ENCODE results near the gene FAHD2B.

The FAHD2B gene

DNA sequence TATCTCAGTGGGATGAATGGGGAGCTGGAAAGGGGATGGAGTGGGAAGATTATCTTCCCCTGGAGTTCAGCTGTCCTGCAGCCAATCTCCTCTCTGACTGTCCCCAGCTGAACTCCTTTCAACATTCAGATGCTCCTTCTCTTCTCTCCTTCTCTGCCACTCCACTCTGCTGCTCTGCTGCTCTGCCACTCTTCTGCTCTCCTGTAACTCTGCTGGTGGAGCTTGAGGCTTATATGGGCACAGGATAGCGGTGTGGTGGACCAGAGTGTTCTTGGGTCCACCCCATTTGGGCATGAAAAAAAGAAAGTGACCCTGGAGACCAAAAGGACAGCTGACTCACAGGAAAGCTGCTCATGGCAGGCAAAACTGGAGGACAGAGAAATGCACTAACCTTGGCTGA lies 26.6 kb downstream of the FAHD2B start:
- H3K27ac ChIP-seq (ENCODE audit: extremely low read depth, low read depth, low read length) = no peak overlapping the region
- H3K4me3 ChIP-seq (ENCODE audit: low read depth, low read length) = no peak overlapping the region
- TF ChIP-seq, protein P1, sequence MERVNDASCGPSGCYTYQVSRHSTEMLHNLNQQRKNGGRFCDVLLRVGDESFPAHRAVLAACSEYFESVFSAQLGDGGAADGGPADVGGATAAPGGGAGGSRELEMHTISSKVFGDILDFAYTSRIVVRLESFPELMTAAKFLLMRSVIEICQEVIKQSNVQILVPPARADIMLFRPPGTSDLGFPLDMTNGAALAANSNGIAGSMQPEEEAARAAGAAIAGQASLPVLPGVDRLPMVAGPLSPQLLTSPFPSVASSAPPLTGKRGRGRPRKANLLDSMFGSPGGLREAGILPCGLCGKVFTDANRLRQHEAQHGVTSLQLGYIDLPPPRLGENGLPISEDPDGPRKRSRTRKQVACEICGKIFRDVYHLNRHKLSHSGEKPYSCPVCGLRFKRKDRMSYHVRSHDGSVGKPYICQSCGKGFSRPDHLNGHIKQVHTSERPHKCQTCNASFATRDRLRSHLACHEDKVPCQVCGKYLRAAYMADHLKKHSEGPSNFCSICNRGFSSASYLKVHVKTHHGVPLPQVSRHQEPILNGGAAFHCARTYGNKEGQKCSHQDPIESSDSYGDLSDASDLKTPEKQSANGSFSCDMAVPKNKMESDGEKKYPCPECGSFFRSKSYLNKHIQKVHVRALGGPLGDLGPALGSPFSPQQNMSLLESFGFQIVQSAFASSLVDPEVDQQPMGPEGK (tag by site-specific recombination; IDR thresholded peaks at IDR 0.05) = no peak
- no peak for TF ChIP-seq ZNF239 (tag by site-specific recombination; IDR thresholded peaks at IDR 0.05)
- TF ChIP-seq YY2 (tag by site-specific recombination; IDR thresholded peaks at IDR 0.05) = no peak
- no peak for TF ChIP-seq ZNF76 (tag by site-specific recombination; IDR thresholded peaks at IDR 0.05; ENCODE audit: borderline replicate concordance, low read depth)
- TF ChIP-seq ZNF776 (tag by site-specific recombination; IDR thresholded peaks at IDR 0.05; ENCODE audit: borderline replicate concordance) = no peak
- TF ChIP-seq ZSCAN16 (tag by site-specific recombination; IDR thresholded peaks at IDR 0.05) = no peak
- TF ChIP-seq, protein P2, sequence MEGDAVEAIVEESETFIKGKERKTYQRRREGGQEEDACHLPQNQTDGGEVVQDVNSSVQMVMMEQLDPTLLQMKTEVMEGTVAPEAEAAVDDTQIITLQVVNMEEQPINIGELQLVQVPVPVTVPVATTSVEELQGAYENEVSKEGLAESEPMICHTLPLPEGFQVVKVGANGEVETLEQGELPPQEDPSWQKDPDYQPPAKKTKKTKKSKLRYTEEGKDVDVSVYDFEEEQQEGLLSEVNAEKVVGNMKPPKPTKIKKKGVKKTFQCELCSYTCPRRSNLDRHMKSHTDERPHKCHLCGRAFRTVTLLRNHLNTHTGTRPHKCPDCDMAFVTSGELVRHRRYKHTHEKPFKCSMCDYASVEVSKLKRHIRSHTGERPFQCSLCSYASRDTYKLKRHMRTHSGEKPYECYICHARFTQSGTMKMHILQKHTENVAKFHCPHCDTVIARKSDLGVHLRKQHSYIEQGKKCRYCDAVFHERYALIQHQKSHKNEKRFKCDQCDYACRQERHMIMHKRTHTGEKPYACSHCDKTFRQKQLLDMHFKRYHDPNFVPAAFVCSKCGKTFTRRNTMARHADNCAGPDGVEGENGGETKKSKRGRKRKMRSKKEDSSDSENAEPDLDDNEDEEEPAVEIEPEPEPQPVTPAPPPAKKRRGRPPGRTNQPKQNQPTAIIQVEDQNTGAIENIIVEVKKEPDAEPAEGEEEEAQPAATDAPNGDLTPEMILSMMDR (tag by site-specific recombination; IDR thresholded peaks at IDR 0.05) = no peak
- TF ChIP-seq ZNF311 (tag by site-specific recombination; IDR thresholded peaks at IDR 0.05; ENCODE audit: borderline replicate concordance) = no peak
- no peak for TF ChIP-seq BCL11B (tag by site-specific recombination; IDR thresholded peaks at IDR 0.05; ENCODE audit: low read depth)
- no peak for TF ChIP-seq ZNF837 (tag by site-specific recombination; IDR thresholded peaks at IDR 0.05)
- TF ChIP-seq, protein P3, sequence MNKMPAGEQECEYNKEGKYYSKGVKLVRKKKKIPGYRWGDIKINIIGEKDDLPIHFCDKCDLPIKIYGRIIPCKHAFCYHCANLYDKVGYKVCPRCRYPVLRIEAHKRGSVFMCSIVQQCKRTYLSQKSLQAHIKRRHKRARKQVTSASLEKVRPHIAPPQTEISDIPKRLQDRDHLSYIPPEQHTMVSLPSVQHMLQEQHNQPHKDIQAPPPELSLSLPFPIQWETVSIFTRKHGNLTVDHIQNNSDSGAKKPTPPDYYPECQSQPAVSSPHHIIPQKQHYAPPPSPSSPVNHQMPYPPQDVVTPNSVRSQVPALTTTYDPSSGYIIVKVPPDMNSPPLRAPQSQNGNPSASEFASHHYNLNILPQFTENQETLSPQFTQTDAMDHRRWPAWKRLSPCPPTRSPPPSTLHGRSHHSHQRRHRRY (tag by site-specific recombination; IDR thresholded peaks at IDR 0.05) = no peak
- TF ChIP-seq ZNF791 (tag by site-specific recombination; IDR thresholded peaks at IDR 0.05) = no peak
- no peak for TF ChIP-seq SETDB1 (IDR thresholded peaks at IDR 0.05; ENCODE audit: insufficient read length, low read length)
- TF ChIP-seq ZNF202 (tag by site-specific recombination; IDR thresholded peaks at IDR 0.05; ENCODE audit: borderline replicate concordance) = no peak
- TF ChIP-seq ZSCAN30 (tag by site-specific recombination; IDR thresholded peaks at IDR 0.05) = no peak
- no peak for TF ChIP-seq KLF1 (tag by site-specific recombination; IDR thresholded peaks at IDR 0.05)
- TF ChIP-seq, protein P4, sequence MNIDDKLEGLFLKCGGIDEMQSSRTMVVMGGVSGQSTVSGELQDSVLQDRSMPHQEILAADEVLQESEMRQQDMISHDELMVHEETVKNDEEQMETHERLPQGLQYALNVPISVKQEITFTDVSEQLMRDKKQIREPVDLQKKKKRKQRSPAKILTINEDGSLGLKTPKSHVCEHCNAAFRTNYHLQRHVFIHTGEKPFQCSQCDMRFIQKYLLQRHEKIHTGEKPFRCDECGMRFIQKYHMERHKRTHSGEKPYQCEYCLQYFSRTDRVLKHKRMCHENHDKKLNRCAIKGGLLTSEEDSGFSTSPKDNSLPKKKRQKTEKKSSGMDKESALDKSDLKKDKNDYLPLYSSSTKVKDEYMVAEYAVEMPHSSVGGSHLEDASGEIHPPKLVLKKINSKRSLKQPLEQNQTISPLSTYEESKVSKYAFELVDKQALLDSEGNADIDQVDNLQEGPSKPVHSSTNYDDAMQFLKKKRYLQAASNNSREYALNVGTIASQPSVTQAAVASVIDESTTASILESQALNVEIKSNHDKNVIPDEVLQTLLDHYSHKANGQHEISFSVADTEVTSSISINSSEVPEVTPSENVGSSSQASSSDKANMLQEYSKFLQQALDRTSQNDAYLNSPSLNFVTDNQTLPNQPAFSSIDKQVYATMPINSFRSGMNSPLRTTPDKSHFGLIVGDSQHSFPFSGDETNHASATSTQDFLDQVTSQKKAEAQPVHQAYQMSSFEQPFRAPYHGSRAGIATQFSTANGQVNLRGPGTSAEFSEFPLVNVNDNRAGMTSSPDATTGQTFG (tag by site-specific recombination; IDR thresholded peaks at IDR 0.05; ENCODE audit: borderline replicate concordance) = no peak
- TF ChIP-seq ZNF596 (tag by site-specific recombination; IDR thresholded peaks at IDR 0.05) = no peak
- no peak for TF ChIP-seq ZNF155 (tag by site-specific recombination; IDR thresholded peaks at IDR 0.05)
- H3K9me3 ChIP-seq (ENCODE audit: control insufficient read depth, insufficient read depth, low read depth, low read length) = no peaks in the 10 kb centered on the region
- H3K36me3 ChIP-seq (ENCODE audit: control insufficient read depth in 2 of 2, insufficient read depth in 1 of 2, low read length in 2 of 2) = no peaks in the 10 kb centered on the region
- no peaks in the 10 kb centered on the region for H3K4me1 ChIP-seq (ENCODE audit: control insufficient read depth, insufficient read depth, low read length)
- ChIA-PET POLR2A (no interaction called here), CTCF (interaction anchor here (0.9 kb wide), 1 partner anchor 40 kb away, joined by 3 read pairs; no protein-coding TSS in a partner anchor)

Measured in HEK293 (cell line).